NCI-H187 treated with DMSO at 0.1 percent for 48 hours (cell line): Measurements from ENCODE around the gene ERBB4.
"Not testable (repeated sequence)": the region's sequence is repeated elsewhere in the genome, so short reads cannot be mapped to it uniquely, and the experiment has no call there.

Source experiments
- DNase-seq: peaks from one replicate; lab custom pipeline; 2025; lab: John Stamatoyannopoulos, UW

ERBB4 gene

GRCh38 chr2:211592006-211592405 is 946.6 kb downstream of the ERBB4 start:
- DNase-seq, result not testable (repeated sequence)

- DNase-seq, result no peak
Observed at GRCh38 chr2:211591426-211591825, 947.2 kb downstream of the ERBB4 start.

GRCh38 chr2:211568439-211568838 is 970.2 kb downstream of the ERBB4 start:
- no peak for DNase-seq

GRCh38 chr2:211564441-211564840 is 974.2 kb downstream of the ERBB4 start:
- DNase-seq, result no peak

GRCh38 chr2:211545582-211545981 is 993.0 kb downstream of the ERBB4 start:
- DNase-seq, result no peak

- DNase-seq, result no peak
Observed at GRCh38 chr2:211534632-211535031, 1004.0 kb downstream of the ERBB4 start.

GRCh38 chr2:211524248-211524647 is 1014.4 kb downstream of the ERBB4 start:
- DNase-seq, result not testable (repeated sequence)

- no peak for DNase-seq
Observed at GRCh38 chr2:211516537-211516936, 1022.1 kb downstream of the ERBB4 start.

- DNase-seq, result no peak
Observed at GRCh38 chr2:211514049-211514448, 1024.6 kb downstream of the ERBB4 start.

- DNase-seq, result no peak
Observed at GRCh38 chr2:211513446-211513845, 1025.2 kb downstream of the ERBB4 start.

- DNase-seq, result no peak
Observed at GRCh38 chr2:211512806-211513205, 1025.8 kb downstream of the ERBB4 start.

GRCh38 chr2:211503856-211504255 is 1034.7 kb downstream of the ERBB4 start:
- no peak for DNase-seq

GRCh38 chr2:211503198-211503597 is 1035.4 kb downstream of the ERBB4 start:
- DNase-seq, result no peak

- DNase-seq, result no peak
Observed at GRCh38 chr2:211498551-211499205, 1039.9 kb downstream of the ERBB4 start.

GRCh38 chr2:211495339-211495738 is 1043.3 kb downstream of the ERBB4 start:
- DNase-seq, result no peak

- DNase-seq, result no peak
Observed at GRCh38 chr2:211494536-211494935, 1044.1 kb downstream of the ERBB4 start.

GRCh38 chr2:211494085-211494484 is 1044.5 kb downstream of the ERBB4 start:
- no peak for DNase-seq

- no peak for DNase-seq
Observed at GRCh38 chr2:211487733-211488132, 1050.9 kb downstream of the ERBB4 start.

GRCh38 chr2:211479536-211480150 is 1059.0 kb downstream of the ERBB4 start:
- no peak for DNase-seq

- DNase-seq, result no peak
Observed at GRCh38 chr2:211477537-211478275, 1060.9 kb downstream of the ERBB4 start.

- DNase-seq, result no peak
Observed at GRCh38 chr2:211473116-211473515, 1065.5 kb downstream of the ERBB4 start.

- DNase-seq, result no peak
Observed at GRCh38 chr2:211469664-211470059, 1068.9 kb downstream of the ERBB4 start.
